Endothelial cell of umbilical vein (primary cell): ENCODE measurements around the gene DIP2C. TPM values are rescaled to one million over a fixed set of nuclear protein-coding genes. Genes with fewer than 3 reads are reported as not detected.

Experiments used
- BruUV-seq: library from RNA; stranded (reverse); fragments of 400-500 nt; replicated peaks from 2 replicates; lab custom pipeline; 2021; lab: Mats Ljungman, UMichigan
- CTCF ChIA-PET: fragments of 300-600, 350-600 bp; sonication (Branson Sonifier 250); formaldehyde crosslinking; loops from one replicate; lab custom pipeline; 2021; ENCODE audit warnings: antibody characterized with exemption, inconsistent platforms; lab: Charles Lee
- POLR2A ChIA-PET: fragments of 300-600, 350-600 bp; sonication (Branson Sonifier 250); formaldehyde crosslinking; loops from one replicate; lab custom pipeline; 2021; ENCODE audit warnings: antibody characterized with exemption, inconsistent platforms; lab: Charles Lee
- DNase-seq: peaks from one replicate; pipeline ENCODE4 v3.0.0-alpha.2; 2011; ENCODE audit warnings: low read depth, low spot score
- FAIRE-seq: peaks from 2 replicates; lab custom pipeline; 2011; peaks lifted over from hg19 to GRCh38; lab: Jason Lieb, UNC
- H2AFZ ChIP-seq: 2 replicates; pipeline ENCODE4 v1.6.0; 2012; ENCODE audit warnings: low read depth, low read length, control low read depth, inconsistent platforms
- H3K27ac ChIP-seq: 2 replicates; pipeline ENCODE4 v1.5.1; 2011; ENCODE audit warnings: low read depth, mild to moderate bottlenecking, control low read depth, low read length, moderate library complexity; ENCODE audit not compliant: insufficient read depth
- H3K27me3 ChIP-seq, 2 experiments: 2 replicates each; pipeline versions ENCODE4 v1.6.0 to v1.6.1; 2011; ENCODE audit warnings: low read length in 2 of 2, mixed read lengths in 1 of 2; ENCODE audit not compliant: control insufficient read depth in 2 of 2, insufficient read depth in 2 of 2
- H3K36me3 ChIP-seq, 2 experiments: 2 replicates in 1 of 2; 3 replicates in 1 of 2; pipeline ENCODE4 v1.5.1; 2011; ENCODE audit warnings: low read length in 2 of 2, mild to moderate bottlenecking in 1 of 2, moderate library complexity in 1 of 2; ENCODE audit not compliant: control insufficient read depth in 2 of 2, insufficient read depth in 2 of 2; ENCODE audit errors: extremely low read depth in 1 of 2
- H3K4me1 ChIP-seq: 3 replicates; pipeline ENCODE4 v1.5.1; 2011; ENCODE audit warnings: mild to moderate bottlenecking, low read length; ENCODE audit not compliant: control insufficient read depth, insufficient read depth; ENCODE audit errors: extremely low read depth
- H3K4me2 ChIP-seq: 2 replicates; pipeline ENCODE4 v1.6.1; 2011; ENCODE audit warnings: low read length, control low read depth, mixed read lengths; ENCODE audit not compliant: insufficient read depth
- H3K4me3 ChIP-seq, 3 experiments: fragments of 200-600 bp in 1 of 3; sonication (generic), shearing (Covaris generic) in 1 of 3; replicated peaks in 1 of 3; 2 replicates each; pipeline ENCODE4 v1.5.1; 2011 to 2016; ENCODE audit warnings: control low read depth in 3 of 3, low read length in 3 of 3, mild to moderate bottlenecking in 2 of 3, inconsistent platforms in 1 of 3, low read depth in 1 of 3, moderate library complexity in 1 of 3; ENCODE audit not compliant: insufficient read depth in 1 of 3
- H3K79me2 ChIP-seq: 2 replicates; pipeline ENCODE4 v1.6.0; 2012; ENCODE audit warnings: low read length, inconsistent platforms; ENCODE audit not compliant: control insufficient read depth, insufficient read depth
- H3K9ac ChIP-seq: replicated peaks from 2 replicates; pipeline ENCODE3; 2011; ENCODE audit warnings: low read length, control low read depth; ENCODE audit not compliant: insufficient read depth; ENCODE audit errors: extremely low read depth
- H3K9me1 ChIP-seq: replicated peaks from 3 replicates; pipeline ENCODE4 v1.6.0; 2011; ENCODE audit warnings: mild to moderate bottlenecking, low read length; ENCODE audit not compliant: control insufficient read depth, insufficient read depth; ENCODE audit errors: extremely low read depth
- H3K9me3 ChIP-seq: replicated peaks from 2 replicates; pipeline ENCODE4 v1.5.1; 2012; ENCODE audit warnings: low read length, inconsistent platforms; ENCODE audit not compliant: control insufficient read depth, insufficient read depth
- H4K20me1 ChIP-seq: replicated peaks from 2 replicates; pipeline ENCODE3; 2011; ENCODE audit warnings: mild to moderate bottlenecking, low read length; ENCODE audit not compliant: control insufficient read depth, insufficient read depth; ENCODE audit errors: extremely low read depth
- EZH2 ChIP-seq: IDR thresholded peaks from 2 replicates; pipeline ENCODE4 v1.6.1; 2012; ENCODE audit warnings: borderline replicate concordance, low read depth, mild to moderate bottlenecking, moderate library complexity, low read length, inconsistent platforms; ENCODE audit not compliant: severe bottlenecking
- FOS ChIP-seq: IDR thresholded peaks from 2 replicates; pipeline ENCODE4 v1.6.1; 2011; ENCODE audit warnings: mild to moderate bottlenecking, low read length, moderate library complexity, borderline replicate concordance; ENCODE audit not compliant: insufficient read depth
- GATA2 ChIP-seq: IDR thresholded peaks from 2 replicates; pipeline ENCODE4 v1.7.0; 2011; ENCODE audit warnings: low read depth, mild to moderate bottlenecking, moderate library complexity, mixed read lengths, low read length; ENCODE audit not compliant: insufficient read length, insufficient read depth
- JUN ChIP-seq: IDR thresholded peaks from 2 replicates; pipeline ENCODE4 v1.6.1; 2011; ENCODE audit warnings: borderline replicate concordance, low read depth; ENCODE audit not compliant: insufficient read length, insufficient read depth
- MAX ChIP-seq: IDR thresholded peaks from 2 replicates; pipeline ENCODE4 v1.6.1; 2011; ENCODE audit not compliant: insufficient read depth, insufficient read length
- MYC ChIP-seq: IDR thresholded peaks from one replicate; pipeline ENCODE4 v1.6.1; 2011; ENCODE audit warnings: mild to moderate bottlenecking, low read depth, low read length
- POLR2A ChIP-seq: IDR thresholded peaks from 2 replicates; pipeline ENCODE4 v1.6.1; 2012; ENCODE audit warnings: low read depth, mild to moderate bottlenecking, control low read depth, low read length
- POLR2AphosphoS5 ChIP-seq: IDR thresholded peaks from 2 replicates; pipeline ENCODE4 v1.6.1; 2012; ENCODE audit warnings: low read depth, mild to moderate bottlenecking, control low read depth, low read length, moderate library complexity; ENCODE audit not compliant: insufficient read depth
- dilution Hi-C: fragments of 300-500 bp; cut with MboI; formaldehyde crosslinking; loops from one replicate; pipeline ENCODE4 v1.15.0; 2019; ENCODE audit warnings: low sequenced_read_pairs; ENCODE audit not compliant: extremely low pct_ligation_motif_present
- intact Hi-C: fragments of 100-400 bp; cut with micrococcal nuclease; formaldehyde crosslinking; loops from one replicate; pipeline ENCODE4 v1.10.0; 2022
- polyA plus RNA-seq, 4 experiments: library from polyadenylated mRNA; depleted of rRNA in 3 of 4; stranded (reverse) in 3 of 4; unstranded in 1 of 4; fragments of >200 nt; gene quantifications; 2 replicates each; pipeline versions ENCODE4 v1.2.1 to v1.2.3, GENCODE V29; 2011 to 2012; ENCODE audit warnings: missing spikeins in 1 of 4
- total RNA-seq: library from RNA; stranded (reverse); gene quantifications from 2 replicates; pipeline ENCODE4 v1.2.3, GENCODE V29; 2021
- TF ChIP-seq, protein P1 (sequence below), 2 donors: IDR thresholded peaks; 1 replicate in 1 of 2; 2 replicates in 1 of 2; pipeline ENCODE4 v1.5.1; 2011; ENCODE audit warnings: low read length in 2 of 2, mild to moderate bottlenecking in 2 of 2, moderate library complexity in 2 of 2, control low read depth in 1 of 2, inconsistent platforms in 1 of 2, low read depth in 1 of 2; ENCODE audit not compliant: insufficient read depth in 1 of 2; ENCODE audit errors: extremely low read depth in 1 of 2

Gene DIP2C
- total and polyA plus RNA-seq, 2 donors (not counting 3 experiments of a cell fraction or from before 2014, with no cell fraction given), result 3.6 to 10.7 TPM

DNA sequence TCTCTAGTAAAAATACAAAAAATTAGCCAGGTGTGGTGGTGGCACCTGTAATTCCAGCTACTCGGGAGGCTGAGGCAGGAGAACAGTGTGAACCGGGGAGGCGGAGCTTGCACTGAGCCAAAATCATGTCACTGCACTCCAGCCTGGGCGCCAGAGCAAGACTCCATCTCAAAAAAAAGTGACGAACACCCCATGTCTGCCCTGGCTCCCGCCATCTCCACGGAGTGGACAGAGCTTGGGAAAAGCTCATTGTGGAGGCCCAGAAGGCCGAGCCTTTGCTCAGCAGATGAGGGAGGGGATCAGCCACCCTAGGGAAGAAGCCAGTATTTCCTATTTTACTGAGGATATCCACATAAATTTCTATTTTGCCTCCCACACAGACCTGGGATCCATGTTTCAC lies 136.8 kb downstream of the DIP2C start:
- no peak overlapping the region for H3K4me3 ChIP-seq
- no peaks in the 10 kb centered on the region for H3K27me3 ChIP-seq
- H3K4me2 ChIP-seq, result no peak overlapping the region
- CTCF ChIA-PET, result interaction anchor here (0.5 kb wide), 1 partner anchor 73 kb away, joined by 5 read pairs; no protein-coding TSS in a partner anchor
- no peaks in the 10 kb centered on the region for H3K79me2 ChIP-seq
- H3K9ac ChIP-seq, result no peak overlapping the region
- BruUV-seq, result no TSS peak
- POLR2A ChIA-PET, result no interaction called here
- TF ChIP-seq POLR2A (no peak), JUN (no peak), MAX (no peak), MYC (no peak), FOS (no peak), POLR2AphosphoS5 (no peak), GATA2 (no peak), EZH2 (no peak)
- TF ChIP-seq, protein P1, sequence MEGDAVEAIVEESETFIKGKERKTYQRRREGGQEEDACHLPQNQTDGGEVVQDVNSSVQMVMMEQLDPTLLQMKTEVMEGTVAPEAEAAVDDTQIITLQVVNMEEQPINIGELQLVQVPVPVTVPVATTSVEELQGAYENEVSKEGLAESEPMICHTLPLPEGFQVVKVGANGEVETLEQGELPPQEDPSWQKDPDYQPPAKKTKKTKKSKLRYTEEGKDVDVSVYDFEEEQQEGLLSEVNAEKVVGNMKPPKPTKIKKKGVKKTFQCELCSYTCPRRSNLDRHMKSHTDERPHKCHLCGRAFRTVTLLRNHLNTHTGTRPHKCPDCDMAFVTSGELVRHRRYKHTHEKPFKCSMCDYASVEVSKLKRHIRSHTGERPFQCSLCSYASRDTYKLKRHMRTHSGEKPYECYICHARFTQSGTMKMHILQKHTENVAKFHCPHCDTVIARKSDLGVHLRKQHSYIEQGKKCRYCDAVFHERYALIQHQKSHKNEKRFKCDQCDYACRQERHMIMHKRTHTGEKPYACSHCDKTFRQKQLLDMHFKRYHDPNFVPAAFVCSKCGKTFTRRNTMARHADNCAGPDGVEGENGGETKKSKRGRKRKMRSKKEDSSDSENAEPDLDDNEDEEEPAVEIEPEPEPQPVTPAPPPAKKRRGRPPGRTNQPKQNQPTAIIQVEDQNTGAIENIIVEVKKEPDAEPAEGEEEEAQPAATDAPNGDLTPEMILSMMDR (IDR thresholded peaks at IDR 0.05; ENCODE audit: extremely low read depth in 1 of 2, insufficient read depth in 1 of 2, low read depth in 1 of 2, low read length in 2 of 2), result no peak
- intact Hi-C loops (no loop called here), dilution Hi-C loops (no loop called here)
- H3K9me1 ChIP-seq, result no peaks in the 10 kb centered on the region
- peaks cover 2% of the 10 kb centered on the region for H4K20me1 ChIP-seq
- H3K36me3 ChIP-seq, result no peaks in the 10 kb centered on the region
- peaks cover 13% of the 10 kb centered on the region for H3K4me1 ChIP-seq
- DNase-seq (no peak), FAIRE-seq (no peak)
- H3K27ac ChIP-seq, result no peak overlapping the region
- H2AFZ ChIP-seq, result no peak overlapping the region
- H3K9me3 ChIP-seq, result no peaks in the 10 kb centered on the region
